Left forelimb (tissue), 1 donor: Measurements from ENCODE around the gene C1orf122.

ENCODE experiments used
- DNase-seq: peaks from one replicate; pipeline ENCODE4 v3.0.0-alpha.2; 2018; ENCODE audit warnings: low spot score

Gene C1orf122

DNA sequence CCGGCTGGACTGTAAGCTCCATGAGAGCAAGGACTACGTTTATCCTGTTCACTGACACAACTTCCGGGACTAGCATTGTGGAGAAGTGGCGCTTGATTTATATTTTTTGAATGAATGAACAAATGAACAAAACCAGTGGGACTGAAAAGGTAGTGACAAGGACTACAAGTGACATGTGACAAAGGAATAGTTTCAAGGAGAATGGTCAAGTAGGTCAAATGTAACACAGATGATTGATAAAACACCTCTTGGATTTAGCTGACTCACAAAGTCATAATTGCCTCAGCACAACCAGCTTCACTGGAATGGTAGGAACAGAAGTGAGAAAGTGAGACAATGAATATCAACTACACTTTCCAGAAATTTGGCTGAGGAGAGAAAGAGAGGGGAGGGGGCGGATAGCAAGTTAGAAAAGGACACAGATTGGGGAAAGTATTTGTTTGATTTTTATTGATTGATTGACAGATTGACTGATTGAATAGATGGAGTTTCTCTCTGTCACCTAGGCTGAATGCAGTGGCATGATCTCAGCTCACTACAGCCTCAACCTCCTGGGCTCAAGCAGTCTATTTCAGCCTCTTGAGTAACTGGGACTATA is 37.6 kb downstream of the C1orf122 start:
- DNase-seq = no peak

DNA sequence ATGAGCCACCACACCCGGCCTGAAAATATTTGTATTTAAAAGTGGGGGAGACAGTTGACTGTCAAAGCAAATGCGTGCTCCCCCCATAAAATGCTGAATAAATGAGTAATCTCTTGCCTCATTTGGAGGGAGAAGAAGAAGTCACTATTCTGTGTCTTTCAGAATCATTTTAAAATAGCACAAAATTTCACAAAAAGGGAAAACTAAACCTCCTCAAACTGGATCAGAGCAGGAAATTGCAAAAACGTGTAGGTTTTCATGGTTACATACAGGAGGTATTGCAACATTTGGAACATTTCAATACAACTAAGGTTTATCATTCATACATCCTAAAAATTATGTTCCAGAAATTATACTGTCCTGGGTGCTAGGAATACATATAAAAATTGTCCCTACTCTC is 38.2 kb downstream of the C1orf122 start:
- DNase-seq = no peak

- no peak for DNase-seq
Observed at GRCh38 chr1:37846647-37847339, 39.2 kb downstream of the C1orf122 start.

DNA sequence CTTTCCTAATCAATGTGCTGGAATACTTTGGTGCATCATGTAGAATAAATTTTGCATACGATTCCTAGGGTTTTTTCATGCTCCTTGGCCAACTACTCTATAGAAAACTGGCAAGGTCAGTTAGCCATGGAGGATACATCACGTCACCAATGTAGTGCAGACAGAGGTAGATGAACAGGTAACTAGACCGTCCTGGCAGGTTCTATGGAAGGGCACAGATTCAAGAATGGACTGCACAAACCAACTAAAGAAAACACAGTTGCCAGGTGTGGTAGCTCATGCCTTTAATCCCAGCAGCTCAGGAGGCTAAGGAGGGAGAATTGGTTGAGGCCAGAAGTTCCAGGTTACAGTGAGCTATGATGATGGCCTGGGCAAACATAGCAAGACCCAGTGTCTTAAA is 41.9 kb downstream of the C1orf122 start:
- no peak for DNase-seq

GRCh38 chr1:37850352-37850955 is 42.9 kb downstream of the C1orf122 start:
- no peak for DNase-seq

- DNase-seq = no peak
Observed at GRCh38 chr1:37851262-37851661, 43.7 kb downstream of the C1orf122 start.

GRCh38 chr1:37851782-37852210 is 44.2 kb downstream of the C1orf122 start:
- DNase-seq = no peak

DNA sequence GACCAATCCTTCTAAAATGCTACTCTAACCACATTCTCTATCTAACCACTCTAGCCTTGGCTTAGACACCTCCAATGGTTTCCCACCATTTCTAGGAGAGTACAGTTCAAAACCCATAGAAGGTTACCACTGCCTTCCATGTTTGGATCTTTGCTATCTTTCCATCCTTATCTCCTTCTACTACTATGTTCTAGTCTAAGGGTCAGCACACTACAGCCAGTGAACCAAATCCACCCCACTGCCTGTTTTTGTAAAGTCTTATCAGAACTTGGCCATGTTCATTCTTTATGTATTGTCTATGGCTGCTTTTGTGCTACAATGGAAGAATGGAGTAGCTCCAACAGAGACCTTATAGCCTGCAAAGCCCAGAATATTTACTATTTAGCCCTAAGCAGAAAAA is 45.6 kb downstream of the C1orf122 start:
- no peak for DNase-seq

GRCh38 chr1:37854406-37854805 is 46.8 kb downstream of the C1orf122 start:
- no peak for DNase-seq
